Measurements from ENCODE around the gene RDX.

RDX gene

GRCh38 chr11:110179064-110179463 lies 117.3 kb downstream of the RDX start:
- Histone ChIP-seq H3K27ac (ENCODE audit: low read depth, low read length) (no peak overlapping the region), H3K4me1 (ENCODE audit: insufficient read depth, low read length) (peaks cover 12% of the 10 kb centered on the region), H3K9me3 (ENCODE audit: low read length) (no peaks in the 10 kb centered on the region), H3K27me3 (ENCODE audit: control insufficient read depth in 1 of 2, insufficient read depth in 2 of 2, low read length in 2 of 2) (no peaks in the 10 kb centered on the region), H3K9ac (ENCODE audit: low read length) (no peak overlapping the region), H3K36me3 (ENCODE audit: insufficient read depth, low read length) (no peaks in the 10 kb centered on the region), H3K4me3 (ENCODE audit: low read depth in 1 of 2, low read length in 2 of 2) (no peak overlapping the region)

GRCh38 chr11:110177086-110177456 lies 119.3 kb downstream of the RDX start:
- H3K4me3 ChIP-seq (ENCODE audit: low read depth in 1 of 2, low read length in 2 of 2), result no peak overlapping the region
- H3K9me3 ChIP-seq (ENCODE audit: low read length), result no peaks in the 10 kb centered on the region
- no peak overlapping the region for H3K9ac ChIP-seq (ENCODE audit: low read length)
- H3K27ac ChIP-seq (ENCODE audit: low read depth, low read length), result no peak overlapping the region
- H3K27me3 ChIP-seq (ENCODE audit: control insufficient read depth in 1 of 2, insufficient read depth in 2 of 2, low read length in 2 of 2), result no peaks in the 10 kb centered on the region
- no peaks in the 10 kb centered on the region for H3K36me3 ChIP-seq (ENCODE audit: insufficient read depth, low read length)
- peaks cover 12% of the 10 kb centered on the region for H3K4me1 ChIP-seq (ENCODE audit: insufficient read depth, low read length)

GRCh38 chr11:110176366-110177085 lies 119.9 kb downstream of the RDX start:
- no peaks in the 10 kb centered on the region for H3K9me3 ChIP-seq (ENCODE audit: low read length)
- no peaks in the 10 kb centered on the region for H3K27me3 ChIP-seq (ENCODE audit: control insufficient read depth in 1 of 2, insufficient read depth in 2 of 2, low read length in 2 of 2)
- H3K9ac ChIP-seq (ENCODE audit: low read length), result no peak overlapping the region
- H3K4me3 ChIP-seq (ENCODE audit: low read depth in 1 of 2, low read length in 2 of 2), result no peak overlapping the region
- H3K4me1 ChIP-seq (ENCODE audit: insufficient read depth, low read length), result peaks cover 12% of the 10 kb centered on the region
- no peaks in the 10 kb centered on the region for H3K36me3 ChIP-seq (ENCODE audit: insufficient read depth, low read length)
- H3K27ac ChIP-seq (ENCODE audit: low read depth, low read length), result no peak overlapping the region

- Histone ChIP-seq H3K4me3 (ENCODE audit: low read depth in 1 of 2, low read length in 2 of 2) (no peak overlapping the region), H3K27ac (ENCODE audit: low read depth, low read length) (no peak overlapping the region), H3K9me3 (ENCODE audit: low read length) (no peaks in the 10 kb centered on the region), H3K4me1 (ENCODE audit: insufficient read depth, low read length) (peaks cover 12% of the 10 kb centered on the region), H3K27me3 (ENCODE audit: control insufficient read depth in 1 of 2, insufficient read depth in 2 of 2, low read length in 2 of 2) (no peaks in the 10 kb centered on the region), H3K9ac (ENCODE audit: low read length) (no peak overlapping the region), H3K36me3 (ENCODE audit: insufficient read depth, low read length) (no peaks in the 10 kb centered on the region)
Measured at GRCh38 chr11:110174645-110175310, 121.6 kb downstream of the RDX start.

- H3K9ac ChIP-seq (ENCODE audit: low read length), result no peak overlapping the region
- H3K36me3 ChIP-seq (ENCODE audit: insufficient read depth, low read length), result no peaks in the 10 kb centered on the region
- no peak overlapping the region for H3K27ac ChIP-seq (ENCODE audit: low read depth, low read length)
- H3K4me3 ChIP-seq (ENCODE audit: low read depth in 1 of 2, low read length in 2 of 2), result no peak overlapping the region
- no peaks in the 10 kb centered on the region for H3K27me3 ChIP-seq (ENCODE audit: control insufficient read depth in 1 of 2, insufficient read depth in 2 of 2, low read length in 2 of 2)
- peaks cover 12% of the 10 kb centered on the region for H3K4me1 ChIP-seq (ENCODE audit: insufficient read depth, low read length)
- H3K9me3 ChIP-seq (ENCODE audit: low read length), result no peaks in the 10 kb centered on the region
Measured at GRCh38 chr11:110173811-110174644, 122.4 kb downstream of the RDX start.

- Histone ChIP-seq H3K9ac (ENCODE audit: low read length) (no peak overlapping the region), H3K36me3 (ENCODE audit: insufficient read depth, low read length) (no peaks in the 10 kb centered on the region), H3K9me3 (ENCODE audit: low read length) (no peaks in the 10 kb centered on the region), H3K27ac (ENCODE audit: low read depth, low read length) (no peak overlapping the region), H3K4me3 (ENCODE audit: low read depth in 1 of 2, low read length in 2 of 2) (no peak overlapping the region), H3K4me1 (ENCODE audit: insufficient read depth, low read length) (peaks cover 12% of the 10 kb centered on the region), H3K27me3 (ENCODE audit: control insufficient read depth in 1 of 2, insufficient read depth in 2 of 2, low read length in 2 of 2) (no peaks in the 10 kb centered on the region)
Measured at GRCh38 chr11:110172468-110173065, 123.8 kb downstream of the RDX start.

- no peaks in the 10 kb centered on the region for H3K9me3 ChIP-seq (ENCODE audit: low read length)
- no peak overlapping the region for H3K9ac ChIP-seq (ENCODE audit: low read length)
- H3K27me3 ChIP-seq (ENCODE audit: control insufficient read depth in 1 of 2, insufficient read depth in 2 of 2, low read length in 2 of 2), result no peaks in the 10 kb centered on the region
- peaks cover 9% of the 10 kb centered on the region for H3K36me3 ChIP-seq (ENCODE audit: insufficient read depth, low read length)
- no peak overlapping the region for H3K27ac ChIP-seq (ENCODE audit: low read depth, low read length)
- peaks cover 3% of the 10 kb centered on the region for H3K4me1 ChIP-seq (ENCODE audit: insufficient read depth, low read length)
- no peak overlapping the region for H3K4me3 ChIP-seq (ENCODE audit: low read depth in 1 of 2, low read length in 2 of 2)
Measured at GRCh38 chr11:110169738-110170137, 126.7 kb downstream of the RDX start.

GRCh38 chr11:110168033-110168803 lies 128.2 kb downstream of the RDX start:
- H3K9ac ChIP-seq (ENCODE audit: low read length), result no peak overlapping the region
- no peaks in the 10 kb centered on the region for H3K27me3 ChIP-seq (ENCODE audit: control insufficient read depth in 1 of 2, insufficient read depth in 2 of 2, low read length in 2 of 2)
- no peaks in the 10 kb centered on the region for H3K9me3 ChIP-seq (ENCODE audit: low read length)
- H3K36me3 ChIP-seq (ENCODE audit: insufficient read depth, low read length), result peaks cover 18% of the 10 kb centered on the region
- H3K4me1 ChIP-seq (ENCODE audit: insufficient read depth, low read length), result no peaks in the 10 kb centered on the region
- no peak overlapping the region for H3K4me3 ChIP-seq (ENCODE audit: low read depth in 1 of 2, low read length in 2 of 2)
- H3K27ac ChIP-seq (ENCODE audit: low read depth, low read length), result no peak overlapping the region

GRCh38 chr11:110165039-110165925 lies 131.1 kb downstream of the RDX start:
- no peaks in the 10 kb centered on the region for H3K27me3 ChIP-seq (ENCODE audit: control insufficient read depth in 1 of 2, insufficient read depth in 2 of 2, low read length in 2 of 2)
- no peaks in the 10 kb centered on the region for H3K9me3 ChIP-seq (ENCODE audit: low read length)
- H3K4me3 ChIP-seq (ENCODE audit: low read depth in 1 of 2, low read length in 2 of 2), result no peak overlapping the region
- no peaks in the 10 kb centered on the region for H3K4me1 ChIP-seq (ENCODE audit: insufficient read depth, low read length)
- no peak overlapping the region for H3K27ac ChIP-seq (ENCODE audit: low read depth, low read length)
- H3K9ac ChIP-seq (ENCODE audit: low read length), result no peak overlapping the region
- peaks cover 18% of the 10 kb centered on the region for H3K36me3 ChIP-seq (ENCODE audit: insufficient read depth, low read length)

GRCh38 chr11:110162216-110162615 lies 134.2 kb downstream of the RDX start:
- H3K36me3 ChIP-seq (ENCODE audit: insufficient read depth, low read length), result peaks cover 31% of the 10 kb centered on the region
- H3K27ac ChIP-seq (ENCODE audit: low read depth, low read length), result no peak overlapping the region
- no peak overlapping the region for H3K4me3 ChIP-seq (ENCODE audit: low read depth in 1 of 2, low read length in 2 of 2)
- H3K4me1 ChIP-seq (ENCODE audit: insufficient read depth, low read length), result no peaks in the 10 kb centered on the region
- no peaks in the 10 kb centered on the region for H3K9me3 ChIP-seq (ENCODE audit: low read length)
- H3K27me3 ChIP-seq (ENCODE audit: control insufficient read depth in 1 of 2, insufficient read depth in 2 of 2, low read length in 2 of 2), result no peaks in the 10 kb centered on the region
- H3K9ac ChIP-seq (ENCODE audit: low read length), result no peak overlapping the region
